ENCODE results near the gene CD46. TPM values are rescaled to one million over a fixed set of nuclear protein-coding genes. Genes with fewer than 3 reads are reported as not detected.

CD46 gene
- total RNA-seq, 1 experiment from 2014 or later = 100 TPM

GRCh38 chr1:207711285-207711684 lies 40.6 kb upstream of the CD46 start:
- BruUV-seq (replicated peaks) = no TSS peak

More at GRCh38 chr1:207711285-207711684, 40.6 kb upstream of the CD46 start:
- Histone ChIP-seq H3K9ac (ENCODE audit: low read length) (no peak overlapping the region), H3K4me3 (replicated peaks in 1 of 2; ENCODE audit: low read depth in 1 of 2, low read length in 2 of 2) (no peak overlapping the region), H2AFZ (ENCODE audit: low read depth, low read length, poor library complexity, severe bottlenecking) (no peak overlapping the region), H3K9me3 (ENCODE audit: control insufficient read depth in 1 of 2, insufficient read depth in 1 of 2, low read depth in 1 of 2, low read length in 2 of 2) (no peaks in the 10 kb centered on the region), H3K4me2 (ENCODE audit: low read length) (no peak overlapping the region), H3K27ac (ENCODE audit: low read depth, low read length) (no peak overlapping the region), H3K27me3 (ENCODE audit: insufficient read depth, low read length) (no peaks in the 10 kb centered on the region), H3K79me2 (ENCODE audit: insufficient read depth, low read length) (no peaks in the 10 kb centered on the region), H4K20me1 (ENCODE audit: insufficient read depth) (no peaks in the 10 kb centered on the region), H3K9me2 (ENCODE audit: insufficient read depth) (no peaks in the 10 kb centered on the region), H3K4me1 (ENCODE audit: control insufficient read depth in 1 of 2, insufficient read depth in 2 of 2, low read length in 2 of 2) (peaks cover 6 to 19% of the 10 kb centered on the region in 2 experiments; a peak in 3 of 4 replicates), H3K36me3 (ENCODE audit: control insufficient read depth in 1 of 2, insufficient read depth in 2 of 2, low read length in 2 of 2) (no peaks in the 10 kb centered on the region)
- intact Hi-C loops (cut with micrococcal nuclease) = loop anchor here (1.0 kb wide), 1 partner anchor 86 kb away; no protein-coding TSS in a partner anchor
- ChIA-PET CTCF (interaction anchor here (1.0 to 2.7 kb wide), 2 partner anchors 12 to 86 kb away, joined by 8 to 9 read pairs; no protein-coding TSS in a partner anchor), POLR2A (interaction anchor here (0.6 to 0.8 kb wide), 3 partner anchors 17 to 86 kb away, joined by 3 to 4 read pairs (median 3); no protein-coding TSS in a partner anchor), RAD21 (ENCODE audit: low non-redundant PET in 1 of 2, low total read pairs in 2 of 2, uncharacterized antibody in 2 of 2, unreplicated experiment in 2 of 2) (no interaction called here)
- peak; percentile 84 for ATAC-seq
- DNase-seq (ENCODE audit: low read depth, low spot score) = peak; percentile 59
- no peak for TF ChIP-seq TCF7L2 (IDR thresholded peaks at IDR 0.05; ENCODE audit: borderline replicate concordance, extremely low read depth, insufficient read depth, insufficient read length)
- TF ChIP-seq ELF1 (IDR thresholded peaks at IDR 0.05; ENCODE audit: borderline replicate concordance, low read depth) = no peak
- TF ChIP-seq EZH2 (IDR thresholded peaks at IDR 0.05) = no peak
- TF ChIP-seq EGR1 (IDR thresholded peaks at IDR 0.05; ENCODE audit: low read depth) = no peak
- TF ChIP-seq SP1 (IDR thresholded peaks at IDR 0.05; ENCODE audit: low read depth) = no peak
- TF ChIP-seq RAD21 (IDR thresholded peaks at IDR 0.05; ENCODE audit: low read depth) = peak; percentile 48
- TF ChIP-seq REST (IDR thresholded peaks at IDR 0.05; ENCODE audit: low read depth) = no peak
- TF ChIP-seq POLR2AphosphoS5 (IDR thresholded peaks at IDR 0.05; ENCODE audit: low read depth, low read length) = no peak
- TF ChIP-seq CTCF (IDR thresholded peaks at IDR 0.05 in 2 of 3, conservative IDR thresholded peaks at IDR 0.05 in 1 of 3; ENCODE audit: borderline replicate concordance in 1 of 3, insufficient read depth in 1 of 3, low read depth in 2 of 3, low read length in 2 of 3) = peak in 2 of 3 experiments; percentile 21 to 22; a peak in 2 of 6 replicates
- no peak for TF ChIP-seq FOSL1 (IDR thresholded peaks at IDR 0.05; ENCODE audit: low read depth)
- no peak for TF ChIP-seq JUND (IDR thresholded peaks at IDR 0.05)
- no peak for TF ChIP-seq ZNF274 (IDR thresholded peaks at IDR 0.05; ENCODE audit: low read depth, low read length)

All from HCT116 (cell line).